Measurements from ENCODE around the gene PSME3IP1. TPM values are rescaled to one million over a fixed set of nuclear protein-coding genes. Genes with fewer than 3 reads are reported as not detected.

PSME3IP1 gene
- total RNA-seq, 1 experiment from 2014 or later: 104 TPM

DNA sequence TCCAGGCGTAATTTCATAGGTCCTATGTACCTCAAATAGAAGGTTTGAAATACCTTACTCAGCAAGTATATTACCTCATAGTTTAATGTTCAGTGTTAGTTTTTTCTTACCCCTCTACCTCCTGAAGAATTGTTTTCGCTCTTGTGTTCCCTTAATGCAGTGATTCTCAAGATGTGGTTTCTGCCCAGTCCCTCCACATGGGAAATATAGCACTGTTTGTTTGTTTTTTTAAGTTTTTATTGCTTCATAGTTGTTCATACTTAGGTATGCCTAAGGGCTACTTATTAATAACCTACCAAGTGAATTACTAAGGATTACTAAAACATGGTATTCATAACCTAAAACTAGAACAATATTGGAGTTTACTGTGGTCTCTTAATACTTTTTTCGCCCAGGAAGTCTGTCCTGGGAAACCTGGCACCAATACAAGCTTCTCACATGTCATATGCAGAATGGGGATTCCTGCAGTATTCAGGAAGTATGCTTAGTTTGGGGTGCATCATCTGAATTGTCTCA, 5.3 kb upstream of the PSME3IP1 start:
- no peak overlapping the region for H3K4me3 Mint-ChIP-seq
- DNase-seq (ENCODE audit: low spot score): no peak
- H3K36me3 Mint-ChIP-seq: no peaks in the 10 kb centered on the region
- no peak for TF ChIP-seq GTF2I (CRISPR knock-in tag; conservative IDR thresholded peaks at IDR 0.05)
- TF ChIP-seq, protein P1, sequence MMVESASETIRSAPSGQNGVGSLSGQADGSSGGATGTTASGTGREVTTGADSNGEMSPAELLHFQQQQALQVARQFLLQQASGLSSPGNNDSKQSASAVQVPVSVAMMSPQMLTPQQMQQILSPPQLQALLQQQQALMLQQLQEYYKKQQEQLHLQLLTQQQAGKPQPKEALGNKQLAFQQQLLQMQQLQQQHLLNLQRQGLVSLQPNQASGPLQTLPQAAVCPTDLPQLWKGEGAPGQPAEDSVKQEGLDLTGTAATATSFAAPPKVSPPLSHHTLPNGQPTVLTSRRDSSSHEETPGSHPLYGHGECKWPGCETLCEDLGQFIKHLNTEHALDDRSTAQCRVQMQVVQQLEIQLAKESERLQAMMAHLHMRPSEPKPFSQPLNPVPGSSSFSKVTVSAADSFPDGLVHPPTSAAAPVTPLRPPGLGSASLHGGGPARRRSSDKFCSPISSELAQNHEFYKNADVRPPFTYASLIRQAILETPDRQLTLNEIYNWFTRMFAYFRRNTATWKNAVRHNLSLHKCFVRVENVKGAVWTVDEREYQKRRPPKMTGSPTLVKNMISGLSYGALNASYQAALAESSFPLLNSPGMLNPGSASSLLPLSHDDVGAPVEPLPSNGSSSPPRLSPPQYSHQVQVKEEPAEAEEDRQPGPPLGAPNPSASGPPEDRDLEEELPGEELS (CRISPR knock-in tag; IDR thresholded peaks at IDR 0.05): no peak
- no peak for TF ChIP-seq PRRX2 (CRISPR knock-in tag; IDR thresholded peaks at IDR 0.05)
- TF ChIP-seq, protein P2, sequence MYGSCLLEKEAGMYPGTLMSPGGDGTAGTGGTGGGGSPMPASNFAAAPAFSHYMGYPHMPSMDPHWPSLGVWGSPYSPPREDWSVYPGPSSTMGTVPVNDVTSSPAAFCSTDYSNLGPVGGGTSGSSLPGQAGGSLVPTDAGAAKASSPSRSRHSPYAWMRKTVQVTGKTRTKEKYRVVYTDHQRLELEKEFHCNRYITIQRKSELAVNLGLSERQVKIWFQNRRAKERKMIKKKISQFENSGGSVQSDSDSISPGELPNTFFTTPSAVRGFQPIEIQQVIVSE (CRISPR knock-in tag; IDR thresholded peaks at IDR 0.05; ENCODE audit: borderline replicate concordance): no peak
- TF ChIP-seq JAZF1 (CRISPR knock-in tag; IDR thresholded peaks at IDR 0.05): no peak
- TF ChIP-seq ZNF396 (CRISPR knock-in tag; IDR thresholded peaks at IDR 0.05; ENCODE audit: borderline replicate concordance): no peak
- TF ChIP-seq AFF4 (CRISPR knock-in tag; IDR thresholded peaks at IDR 0.05; ENCODE audit: borderline replicate concordance): no peak
- no peak for TF ChIP-seq ZNF281 (CRISPR knock-in tag; IDR thresholded peaks at IDR 0.05)
- no peak for TF ChIP-seq ZMAT4 (CRISPR knock-in tag; IDR thresholded peaks at IDR 0.05)
- TF ChIP-seq NR1H2 (CRISPR knock-in tag; IDR thresholded peaks at IDR 0.05): no peak
- TF ChIP-seq, protein P3, sequence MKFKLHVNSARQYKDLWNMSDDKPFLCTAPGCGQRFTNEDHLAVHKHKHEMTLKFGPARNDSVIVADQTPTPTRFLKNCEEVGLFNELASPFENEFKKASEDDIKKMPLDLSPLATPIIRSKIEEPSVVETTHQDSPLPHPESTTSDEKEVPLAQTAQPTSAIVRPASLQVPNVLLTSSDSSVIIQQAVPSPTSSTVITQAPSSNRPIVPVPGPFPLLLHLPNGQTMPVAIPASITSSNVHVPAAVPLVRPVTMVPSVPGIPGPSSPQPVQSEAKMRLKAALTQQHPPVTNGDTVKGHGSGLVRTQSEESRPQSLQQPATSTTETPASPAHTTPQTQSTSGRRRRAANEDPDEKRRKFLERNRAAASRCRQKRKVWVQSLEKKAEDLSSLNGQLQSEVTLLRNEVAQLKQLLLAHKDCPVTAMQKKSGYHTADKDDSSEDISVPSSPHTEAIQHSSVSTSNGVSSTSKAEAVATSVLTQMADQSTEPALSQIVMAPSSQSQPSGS (CRISPR knock-in tag; IDR thresholded peaks at IDR 0.05; ENCODE audit: borderline replicate concordance, low read depth): no peak
- TF ChIP-seq E2F4 (CRISPR knock-in tag; IDR thresholded peaks at IDR 0.05; ENCODE audit: borderline replicate concordance, low read depth): no peak
- TF ChIP-seq ELF4 (CRISPR knock-in tag; IDR thresholded peaks at IDR 0.05; ENCODE audit: low read depth): no peak
- no peak for TF ChIP-seq NFE2L1 (CRISPR knock-in tag; IDR thresholded peaks at IDR 0.05)
- TF ChIP-seq HMGA2 (CRISPR knock-in tag; IDR thresholded peaks at IDR 0.05): no peak
- no peak for TF ChIP-seq ZBTB21 (CRISPR knock-in tag; IDR thresholded peaks at IDR 0.05; ENCODE audit: borderline replicate concordance)
- no peak for TF ChIP-seq TCF7 (CRISPR knock-in tag; IDR thresholded peaks at IDR 0.05; ENCODE audit: low read depth)
- no peak for TF ChIP-seq SP1 (CRISPR knock-in tag; conservative IDR thresholded peaks at IDR 0.05)
- no peak for ATAC-seq
- CTCF ChIA-PET: no interaction called here
- H3K27ac Mint-ChIP-seq: peak overlapping the region; percentile 14; the same call in 1 of the 2 replicates
- no peaks in the 10 kb centered on the region; the same call in 1 of the 2 replicates for H3K27me3 Mint-ChIP-seq (ENCODE audit: low read depth)
- H3K4me1 Mint-ChIP-seq: peaks cover 18% of the 10 kb centered on the region
- no peaks in the 10 kb centered on the region for H3K9me3 Mint-ChIP-seq
- POLR2A ChIA-PET: no interaction called here
